Measurements from ENCODE around the gene UBE2G2.

UBE2G2 gene

DNA sequence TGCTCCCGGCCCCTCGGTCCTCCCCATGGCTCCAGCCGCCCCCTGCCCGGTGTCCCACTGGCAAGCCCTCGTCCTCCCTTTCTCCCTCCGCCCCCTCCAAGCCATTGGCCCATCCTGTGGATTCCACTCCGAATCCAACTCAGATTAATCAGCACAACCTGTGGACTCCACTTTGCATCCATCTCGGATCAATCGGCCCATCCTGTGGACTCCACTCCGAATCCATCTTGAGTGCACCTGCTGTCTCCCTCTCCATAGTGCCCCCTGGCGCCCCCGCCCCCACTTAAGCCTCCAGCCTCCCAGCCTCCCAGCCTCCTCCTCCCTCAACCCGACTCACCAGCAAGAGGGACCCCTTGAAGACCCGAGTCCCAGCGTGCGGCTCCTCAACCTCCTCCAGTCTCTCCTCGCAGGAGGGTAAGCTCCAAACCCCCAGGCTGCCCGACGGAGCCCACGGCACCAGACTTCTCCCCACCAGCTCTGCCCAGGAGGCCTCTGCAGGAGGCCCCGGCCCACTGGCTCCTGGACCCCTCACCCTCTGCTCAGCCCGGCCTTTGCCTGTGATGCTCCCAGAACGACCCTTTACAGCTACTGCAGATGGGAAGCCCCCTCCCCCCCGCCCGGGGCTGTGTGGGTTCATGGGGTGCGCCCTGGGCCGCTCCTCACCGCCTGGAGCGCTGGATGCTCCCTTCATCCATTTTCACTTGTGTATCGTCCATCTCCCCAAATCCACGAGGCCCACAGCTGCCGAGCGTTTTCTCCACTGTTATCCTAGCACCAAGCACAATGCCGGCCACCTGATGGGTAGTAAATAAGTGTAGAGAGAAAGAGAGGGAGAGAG, 49.6 kb downstream of the UBE2G2 start:
- DNase-seq = no peak

GRCh38 chr21:44751186-44751798, 50.3 kb downstream of the UBE2G2 start:
- DNase-seq = no peak

DNA sequence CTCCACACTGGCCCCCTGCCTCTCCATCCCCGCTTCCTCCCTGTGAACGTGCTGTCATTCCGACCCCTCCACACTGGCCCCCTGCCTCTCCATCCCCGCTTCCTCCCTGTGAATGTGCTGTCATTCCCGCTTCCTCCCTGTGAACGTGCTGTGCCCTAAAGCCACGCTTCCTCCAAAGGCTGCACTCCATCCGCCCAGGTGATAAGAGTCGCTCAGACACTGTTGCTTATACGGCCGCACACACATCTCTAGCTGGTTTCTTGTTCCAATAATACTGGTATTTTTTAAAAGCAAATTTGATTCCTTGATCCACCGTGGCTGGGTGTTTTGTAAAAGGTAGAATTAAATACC, 51.0 kb downstream of the UBE2G2 start:
- no peak for DNase-seq

DNA sequence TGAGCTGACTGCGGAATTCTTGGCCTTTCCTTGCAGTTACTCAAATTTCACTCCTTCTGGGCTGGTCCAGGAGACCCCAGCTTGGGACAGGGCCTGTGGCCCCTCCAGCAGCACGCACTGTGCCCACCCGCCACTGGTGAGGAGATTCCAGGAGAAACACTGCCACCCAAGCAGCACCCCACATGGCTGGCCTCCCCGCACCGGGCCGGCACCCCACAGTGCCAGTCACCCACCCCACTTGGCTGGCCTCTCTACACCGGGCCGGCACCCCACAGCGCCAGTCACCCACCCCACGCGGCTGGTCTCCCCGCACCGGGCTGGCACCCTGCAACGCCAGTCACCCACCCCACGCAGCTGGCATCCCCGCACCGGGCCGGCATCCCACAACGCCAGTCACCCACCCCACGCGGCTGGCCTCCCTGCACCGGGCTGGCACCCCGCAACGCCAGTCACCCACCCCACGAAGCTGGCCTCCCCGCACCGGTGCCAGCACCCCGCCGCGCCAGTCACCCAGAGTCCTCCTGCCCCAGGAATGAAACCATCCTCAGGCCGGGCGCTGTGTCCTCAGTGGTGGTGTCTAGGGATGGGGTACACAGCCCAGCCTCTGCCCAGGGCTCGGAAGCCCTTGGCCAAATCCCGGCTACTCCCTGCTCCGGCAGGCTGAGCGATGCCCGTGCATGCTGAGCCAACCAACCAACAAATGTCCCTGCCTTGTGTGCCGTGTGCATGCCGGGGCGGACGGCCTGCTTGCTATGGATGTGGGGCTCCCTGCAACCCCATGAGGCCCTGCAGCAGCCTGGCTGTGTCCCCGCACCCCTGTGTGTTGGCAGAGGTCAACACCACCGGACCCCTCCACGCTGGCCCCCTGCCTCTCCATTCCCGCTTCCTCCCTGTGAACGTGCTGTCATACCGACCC, 51.6 kb downstream of the UBE2G2 start:
- DNase-seq = no peak

- DNase-seq = no peak
Observed at GRCh38 chr21:44749116-44749758, 52.4 kb downstream of the UBE2G2 start.

GRCh38 chr21:44748621-44749020, 53.0 kb downstream of the UBE2G2 start:
- DNase-seq = no peak

DNA sequence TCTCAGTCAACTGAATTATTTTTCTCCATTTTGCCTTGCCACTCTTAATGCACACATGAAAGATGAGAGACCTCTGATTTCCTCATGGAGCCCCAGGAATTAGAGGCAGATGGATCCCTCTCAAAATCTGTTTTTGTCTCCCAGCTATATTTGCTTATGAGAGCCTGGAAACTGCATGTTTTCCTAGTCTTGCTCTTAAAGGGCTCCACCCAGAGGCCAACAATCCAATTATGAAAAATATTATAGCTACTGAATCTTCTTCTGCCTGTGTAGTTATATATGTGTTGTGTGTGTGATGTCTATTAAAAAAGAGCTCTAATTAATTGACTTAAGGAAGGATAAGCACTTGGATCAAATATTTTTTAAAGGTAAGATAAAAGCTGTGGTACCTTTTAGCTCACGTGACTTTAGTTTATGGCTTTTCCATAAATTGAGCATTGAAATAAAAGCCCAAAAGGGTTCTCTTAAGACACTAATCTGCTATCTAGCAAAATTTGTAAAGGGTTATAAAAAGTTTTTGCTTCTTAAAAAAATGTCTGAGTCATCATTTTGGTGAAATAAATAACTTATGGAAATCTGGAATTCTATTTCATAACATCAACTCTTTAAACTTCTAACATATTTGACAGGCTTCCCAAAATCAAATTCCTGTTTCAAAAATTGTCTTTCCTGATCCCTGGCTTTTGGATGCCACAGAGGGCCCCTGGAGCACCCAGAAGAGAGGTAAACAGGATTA, 59.0 kb downstream of the UBE2G2 start:
- DNase-seq = no peak

GRCh38 chr21:44741921-44742320, 59.7 kb downstream of the UBE2G2 start:
- DNase-seq = no peak

GRCh38 chr21:44740742-44741141, 60.9 kb downstream of the UBE2G2 start:
- DNase-seq = no peak

DNA sequence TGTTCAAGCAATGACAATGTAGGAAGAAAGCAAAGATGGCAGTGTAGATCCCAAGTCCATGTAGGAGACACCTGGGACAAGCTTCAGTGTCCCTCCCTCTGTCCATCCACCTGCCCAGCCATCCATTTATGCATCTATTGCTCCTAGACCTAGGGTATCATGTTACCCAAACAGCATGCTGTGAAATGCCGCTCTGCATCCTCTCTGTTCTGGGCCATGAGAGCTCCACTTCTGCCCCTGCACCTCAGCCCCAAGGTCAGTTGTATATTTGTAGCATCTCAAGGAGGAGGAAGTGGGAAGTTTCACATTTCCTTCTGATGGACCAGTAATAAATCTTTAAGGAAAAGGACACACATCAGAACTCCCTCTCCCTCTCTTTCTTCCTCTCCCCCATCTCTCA, 62.3 kb downstream of the UBE2G2 start:
- DNase-seq = no peak

GRCh38 chr21:44738621-44739020, 63.0 kb downstream of the UBE2G2 start:
- DNase-seq = no peak

GRCh38 chr21:44737706-44738354, 63.8 kb downstream of the UBE2G2 start:
- no peak for DNase-seq

- DNase-seq = no peak
Observed at GRCh38 chr21:44736291-44737004, 65.2 kb downstream of the UBE2G2 start.

- no peak for DNase-seq
Observed at GRCh38 chr21:44735821-44736220, 65.8 kb downstream of the UBE2G2 start.

GRCh38 chr21:44734841-44735240, 66.8 kb downstream of the UBE2G2 start:
- DNase-seq = no peak

GRCh38 chr21:44734026-44734745, 67.4 kb downstream of the UBE2G2 start:
- no peak for DNase-seq

DNA sequence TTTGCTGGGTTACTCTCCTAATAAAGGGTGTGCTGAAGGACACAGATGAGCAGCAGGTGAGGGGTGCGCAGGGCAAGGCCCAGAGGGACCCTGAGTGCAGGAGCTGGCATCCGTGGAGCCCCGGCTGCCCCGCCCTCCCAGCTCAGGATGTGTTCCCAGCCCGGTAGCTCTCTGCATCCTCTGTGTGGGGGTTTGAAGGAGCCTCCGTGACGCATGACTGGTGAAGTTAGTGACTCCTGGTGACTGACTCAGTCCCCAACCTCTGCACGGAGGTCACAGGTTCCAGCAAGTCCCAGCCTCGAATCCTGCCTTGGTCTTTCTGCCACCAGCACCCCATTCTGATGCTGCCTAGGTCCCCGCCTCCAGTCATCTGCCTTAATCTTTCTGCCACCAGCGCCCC, 68.7 kb downstream of the UBE2G2 start:
- no peak for DNase-seq

DNA sequence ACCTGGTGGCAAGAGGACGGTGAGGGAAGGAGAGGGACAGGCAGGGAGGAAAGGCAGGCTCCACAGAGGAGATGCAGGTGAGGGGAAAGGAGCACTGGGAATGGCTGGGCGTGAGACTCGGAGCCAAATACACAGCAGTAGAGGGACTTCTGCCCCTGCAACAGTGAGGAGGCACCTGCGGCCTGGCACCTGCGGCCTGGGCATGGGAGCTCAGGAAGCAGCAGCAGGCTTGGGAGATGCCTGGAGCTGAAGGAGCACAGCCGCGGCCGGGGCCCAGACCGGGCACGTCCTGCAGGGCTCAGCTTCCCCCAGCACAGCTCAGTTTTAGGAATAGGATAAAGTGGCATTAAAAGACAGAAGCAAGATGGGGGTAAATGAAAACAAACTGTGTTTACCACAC, 69.4 kb downstream of the UBE2G2 start:
- DNase-seq = no peak

DNA sequence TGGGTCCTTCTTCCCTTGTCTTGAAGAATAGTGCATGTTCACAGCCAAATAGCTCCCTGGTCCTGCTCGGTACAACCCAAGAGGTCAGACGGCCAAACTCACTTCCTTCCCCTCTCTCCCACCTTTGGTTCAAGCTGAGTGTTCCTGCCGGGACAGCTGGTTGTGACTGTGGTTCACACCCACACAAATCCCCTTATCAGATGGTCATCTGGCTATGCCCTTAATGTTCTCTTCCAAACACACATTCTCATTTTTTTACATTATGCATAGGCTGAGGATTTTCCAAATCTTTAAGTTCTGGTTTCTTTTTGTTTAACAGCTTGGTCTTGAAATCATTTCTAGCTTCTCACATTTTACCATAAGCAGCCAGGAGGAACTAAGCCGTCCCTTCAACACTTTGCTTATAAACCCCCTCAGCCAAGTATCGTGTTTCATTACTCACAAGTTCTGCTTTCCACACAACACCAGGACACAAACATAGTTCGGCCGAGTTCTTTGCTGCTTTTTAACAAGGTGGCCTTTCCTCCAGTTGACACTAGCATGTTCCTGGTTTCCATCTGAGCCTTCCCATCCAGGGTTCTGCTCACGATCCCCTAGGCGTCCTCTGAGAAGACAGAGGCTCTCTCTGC, 70.6 kb downstream of the UBE2G2 start:
- DNase-seq = no peak

Data from hypothalamus (tissue), 51 donors.